GM19240 (cell line): Measurements from ENCODE around the gene MED17.
"Not testable (repeated sequence)": the region's sequence is repeated elsewhere in the genome, so short reads cannot be mapped to it uniquely, and the experiment has no call there.

Experiments
- DNase-seq: peaks from one replicate; pipeline ENCODE4 v3.0.0; 2011; ENCODE audit warnings: low spot score; ENCODE audit not compliant: insufficient read length

The MED17 gene, protein sequence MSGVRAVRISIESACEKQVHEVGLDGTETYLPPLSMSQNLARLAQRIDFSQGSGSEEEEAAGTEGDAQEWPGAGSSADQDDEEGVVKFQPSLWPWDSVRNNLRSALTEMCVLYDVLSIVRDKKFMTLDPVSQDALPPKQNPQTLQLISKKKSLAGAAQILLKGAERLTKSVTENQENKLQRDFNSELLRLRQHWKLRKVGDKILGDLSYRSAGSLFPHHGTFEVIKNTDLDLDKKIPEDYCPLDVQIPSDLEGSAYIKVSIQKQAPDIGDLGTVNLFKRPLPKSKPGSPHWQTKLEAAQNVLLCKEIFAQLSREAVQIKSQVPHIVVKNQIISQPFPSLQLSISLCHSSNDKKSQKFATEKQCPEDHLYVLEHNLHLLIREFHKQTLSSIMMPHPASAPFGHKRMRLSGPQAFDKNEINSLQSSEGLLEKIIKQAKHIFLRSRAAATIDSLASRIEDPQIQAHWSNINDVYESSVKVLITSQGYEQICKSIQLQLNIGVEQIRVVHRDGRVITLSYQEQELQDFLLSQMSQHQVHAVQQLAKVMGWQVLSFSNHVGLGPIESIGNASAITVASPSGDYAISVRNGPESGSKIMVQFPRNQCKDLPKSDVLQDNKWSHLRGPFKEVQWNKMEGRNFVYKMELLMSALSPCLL

DNA sequence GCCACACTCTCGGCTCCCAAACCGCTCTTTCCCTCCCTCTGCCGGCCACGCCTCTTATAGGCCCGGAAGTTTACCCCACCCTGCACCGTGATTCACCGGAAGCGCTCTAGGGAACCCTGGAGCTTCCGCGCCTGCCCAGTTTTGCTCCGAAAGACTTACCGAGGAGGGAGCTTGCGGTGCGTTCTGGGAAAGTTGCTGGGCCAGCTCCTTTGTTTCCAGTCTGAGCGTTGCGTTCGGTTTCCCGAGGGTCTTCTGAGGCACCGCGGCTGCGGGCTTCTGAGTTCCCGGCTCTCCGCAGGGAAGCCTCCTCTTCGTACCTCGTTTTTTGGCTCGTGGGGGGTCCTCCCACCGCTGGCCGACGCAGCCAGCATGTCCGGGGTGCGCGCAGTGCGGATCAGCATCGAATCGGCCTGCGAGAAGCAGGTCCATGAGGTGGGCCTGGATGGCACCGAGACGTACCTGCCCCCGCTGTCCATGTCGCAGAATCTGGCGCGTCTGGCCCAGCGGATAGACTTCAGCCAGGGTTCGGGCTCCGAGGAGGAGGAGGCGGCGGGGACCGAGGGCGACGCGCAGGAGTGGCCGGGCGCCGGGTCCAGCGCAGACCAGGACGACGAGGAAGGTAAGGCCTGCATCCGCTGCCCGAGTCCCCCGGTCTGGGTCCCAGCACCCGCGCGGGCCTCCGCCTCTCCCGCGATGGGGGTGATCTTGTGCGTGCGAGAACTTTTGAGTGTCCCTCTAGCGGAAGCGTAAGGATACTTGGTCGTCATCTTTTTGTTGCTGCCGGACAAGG lies at the start of gene MED17:
Gene MED17, plus strand, starts transcription at position 138 of the 790 bp plus-strand sequence. Its CDS starts 232 bp downstream, at position 370.
- DNase-seq, result peak; percentile 83

DNA sequence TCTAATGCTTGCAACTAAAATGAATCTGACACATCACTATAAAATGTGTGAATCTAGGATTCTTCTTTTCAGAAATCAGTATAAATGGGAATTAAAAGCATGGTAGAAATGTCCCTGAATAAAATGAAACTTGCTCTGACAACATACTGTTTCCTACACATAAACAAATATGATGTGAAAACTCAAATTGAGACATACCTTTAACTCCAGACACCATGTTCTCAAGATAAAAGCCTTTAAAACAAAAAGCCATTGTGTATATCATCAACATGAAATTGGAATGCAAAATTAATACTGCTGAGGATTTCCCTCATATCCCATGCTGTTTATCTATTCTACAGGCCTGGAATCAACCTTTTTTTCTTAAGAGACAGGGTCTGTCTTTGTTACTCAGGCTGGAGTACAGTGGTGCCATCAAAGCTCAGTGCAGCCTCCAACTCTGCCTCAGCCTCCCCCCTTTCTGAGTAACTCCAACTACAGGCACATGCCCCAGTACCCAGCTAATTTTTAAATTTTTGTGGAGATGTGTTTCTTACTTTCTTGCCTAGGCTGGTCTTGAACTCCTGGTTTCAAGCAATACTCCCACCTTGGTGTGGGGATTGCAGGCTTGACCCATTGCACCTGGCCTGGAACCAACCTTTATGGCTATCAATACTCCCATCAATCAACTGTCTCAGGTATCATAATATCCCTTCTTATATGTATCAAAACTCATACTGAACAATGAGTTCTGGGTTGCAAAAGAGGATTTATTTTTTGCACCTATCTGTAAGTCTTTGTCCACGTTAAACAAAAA lies 49.5 kb upstream of the MED17 start:
- DNase-seq, result no peak

DNA sequence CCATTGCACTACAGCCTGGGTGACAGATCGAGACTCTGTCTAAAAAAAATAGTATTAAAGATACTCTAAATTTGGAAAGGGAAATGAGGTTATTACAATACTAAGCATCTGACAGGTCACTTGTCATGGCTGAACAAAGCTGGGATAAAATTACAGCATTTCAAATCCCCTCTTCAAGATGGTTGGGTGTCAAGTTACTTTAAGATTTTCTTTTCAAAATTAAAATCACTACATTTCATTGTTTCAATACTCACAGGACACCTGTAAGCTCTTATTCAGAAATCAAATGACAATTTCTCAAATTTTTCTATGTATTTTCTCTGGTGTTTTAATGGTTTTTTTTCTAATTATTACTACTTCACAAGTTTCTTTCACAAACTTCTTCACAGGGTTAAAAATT lies 48.5 kb upstream of the MED17 start:
- DNase-seq, result no peak

DNA sequence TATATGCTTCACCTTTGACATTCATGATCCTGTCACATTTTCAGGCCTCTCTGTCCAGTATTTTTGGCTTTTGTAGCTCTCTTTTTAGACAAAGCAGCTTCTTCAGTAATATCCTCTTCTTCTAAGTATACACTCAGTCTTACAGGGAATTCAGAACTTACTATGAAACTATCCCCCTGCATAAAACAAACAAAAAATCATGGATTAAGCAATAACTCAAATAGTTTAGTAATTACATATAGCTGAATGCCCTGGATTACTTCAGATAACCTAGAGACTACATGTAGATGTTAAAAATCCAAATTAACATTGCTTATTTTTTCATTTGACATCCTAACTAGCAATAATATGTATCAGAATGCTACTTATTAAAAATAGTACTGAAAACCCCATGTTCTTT lies 48.0 kb upstream of the MED17 start:
- DNase-seq, result no peak

DNA sequence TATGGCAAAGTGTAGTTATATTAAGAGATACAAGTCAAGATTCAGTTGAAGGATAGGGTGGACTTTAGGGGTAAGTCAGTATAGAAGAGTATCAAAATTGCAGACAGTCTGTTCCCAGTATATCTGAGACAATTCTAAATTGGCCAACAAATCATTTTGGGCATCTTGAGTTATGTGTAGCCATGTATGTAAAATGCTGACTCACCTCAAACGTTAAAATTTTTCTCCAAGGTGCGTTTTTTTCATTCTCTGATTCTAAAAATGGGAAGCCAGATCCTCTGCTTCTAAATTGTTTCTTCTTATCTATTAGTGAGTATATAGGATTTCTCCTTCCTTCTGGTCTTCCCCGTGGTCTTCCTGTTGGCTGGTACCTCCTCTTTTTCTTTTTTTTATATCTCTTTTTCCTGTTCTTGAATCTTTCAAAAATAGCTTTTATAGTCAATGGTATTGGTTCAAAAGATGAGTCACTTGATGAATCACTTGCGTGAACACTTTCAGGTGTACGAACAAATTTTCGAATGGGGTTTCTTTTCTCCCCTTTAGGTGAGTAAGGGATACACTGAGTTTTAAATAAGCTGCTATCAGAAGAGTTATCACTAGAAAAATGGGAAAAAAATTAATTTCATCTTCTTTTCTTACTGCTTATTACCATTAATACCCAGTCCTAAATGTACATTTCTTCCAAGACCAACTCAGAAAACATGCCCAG lies 46.0 kb upstream of the MED17 start:
- DNase-seq, result no peak

DNA sequence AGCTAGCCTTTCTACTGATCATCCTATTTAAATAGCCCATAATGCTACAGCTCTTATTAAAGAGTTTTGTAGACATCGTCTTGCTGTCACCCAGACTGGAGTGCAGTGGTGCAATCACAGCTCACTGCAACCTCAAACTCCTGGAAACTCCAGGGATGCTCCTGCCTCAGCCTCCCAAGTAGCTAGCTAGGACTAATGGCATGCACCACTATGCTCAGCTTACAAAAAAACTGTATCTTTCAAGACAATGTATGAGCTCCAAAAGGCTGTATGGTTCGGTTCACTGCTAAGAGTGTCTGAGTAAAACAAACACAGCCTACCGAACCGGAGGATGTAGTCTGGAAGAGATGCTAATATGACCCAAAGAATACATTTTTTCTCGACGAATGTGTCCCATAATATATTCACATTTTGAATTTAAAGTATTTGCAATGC lies 45.4 kb upstream of the MED17 start:
- DNase-seq, result no peak

DNA sequence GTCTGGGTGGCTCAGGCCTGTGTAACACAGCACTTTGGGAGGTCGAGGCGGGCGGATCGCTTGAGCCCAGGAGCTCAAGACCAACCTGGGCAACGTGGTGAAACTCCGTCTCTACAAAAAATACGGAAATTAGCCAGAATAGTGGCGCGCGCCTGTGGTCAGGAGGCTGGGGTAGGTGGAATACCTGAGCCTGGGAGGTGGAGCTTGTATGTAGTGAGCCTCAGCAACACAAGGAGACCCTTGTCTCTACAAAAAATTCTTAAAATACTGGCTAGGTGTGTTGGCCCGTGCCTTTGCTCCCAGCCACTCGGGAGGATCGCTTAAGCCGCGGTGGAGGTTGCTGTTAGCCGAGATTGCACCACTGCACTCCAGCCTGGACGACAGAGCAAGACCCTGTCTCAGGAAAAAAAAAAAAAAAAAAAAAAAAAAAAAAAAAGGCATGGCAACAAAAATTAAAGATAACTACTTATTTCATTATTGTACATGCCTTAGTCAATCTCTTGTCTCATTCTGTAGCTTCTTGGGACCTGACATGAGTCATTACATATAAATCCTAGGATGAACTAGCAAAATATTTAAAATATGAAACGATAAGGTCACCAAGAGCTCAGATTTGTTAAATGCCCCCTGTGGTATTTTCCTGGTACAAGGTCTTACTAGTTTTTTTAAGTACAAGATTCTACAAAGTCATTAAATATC lies 43.9 kb upstream of the MED17 start:
- no peak for DNase-seq

DNA sequence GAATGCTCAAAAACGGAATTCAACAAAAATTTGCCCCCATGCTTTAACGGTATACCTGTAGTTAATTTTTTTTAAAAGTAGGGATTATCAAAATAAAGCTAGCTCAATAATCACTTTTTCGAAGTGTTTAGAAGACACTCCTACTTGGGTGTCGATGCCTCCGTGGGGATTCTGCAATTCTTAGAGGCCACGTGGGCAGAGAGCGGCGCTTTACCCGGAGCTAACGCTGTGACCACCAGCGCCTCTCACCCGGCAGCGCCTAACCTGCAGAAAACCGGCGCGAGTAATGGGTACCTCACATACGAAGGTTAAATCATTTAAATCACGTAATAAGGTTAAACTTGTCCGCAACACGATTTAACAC lies 43.4 kb upstream of the MED17 start:
- DNase-seq, result peak; percentile 10

DNA sequence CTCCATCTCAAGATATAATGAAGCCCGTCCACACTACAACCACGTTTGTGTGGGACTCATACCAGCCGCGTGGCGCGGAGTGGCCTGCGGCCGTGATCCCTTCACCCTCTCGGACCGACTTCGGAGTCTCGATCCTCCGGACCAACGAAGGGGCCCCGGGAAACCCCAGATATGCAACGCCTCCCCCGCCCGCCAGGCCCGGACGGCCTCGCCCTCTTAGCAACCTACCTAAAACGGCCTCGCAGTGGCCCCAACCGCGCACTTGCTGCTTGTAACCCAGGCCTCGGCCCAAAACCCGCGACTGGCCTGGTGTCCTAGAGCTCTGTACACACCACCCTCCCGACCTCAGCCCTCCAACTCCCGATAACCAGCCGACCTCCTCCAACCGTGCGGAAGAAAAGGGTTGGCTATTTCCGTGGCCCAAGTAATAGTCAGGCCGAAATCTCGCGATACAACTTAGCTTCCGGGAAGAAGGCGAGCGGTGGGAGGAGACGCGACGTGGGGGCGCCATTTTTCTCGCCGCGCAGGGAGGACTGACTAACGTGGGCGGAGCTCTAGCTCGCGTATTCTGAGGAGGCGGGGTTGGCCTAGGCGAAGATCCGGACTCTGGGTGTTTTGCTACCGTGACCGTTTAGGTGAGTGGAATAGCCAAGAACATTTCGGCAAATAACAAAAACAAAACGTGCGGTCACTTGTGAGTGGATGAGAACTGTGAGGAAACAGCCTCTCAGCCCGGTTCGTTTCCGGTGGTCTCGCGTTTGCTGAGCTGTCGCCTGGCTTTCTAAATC lies 42.8 kb upstream of the MED17 start, which contains the start of the genes C11orf54 and TAF1D:
Gene C11orf54, plus strand, starts transcription at position 579 of the 788 bp plus-strand sequence. CDS start 5,722 bp downstream, outside the sequence.
Gene TAF1D, minus strand, starts transcription at position 402 of the 788 bp plus-strand sequence. CDS start 2,191 bp downstream, outside the sequence.
- peak; percentile 64 for DNase-seq

DNA sequence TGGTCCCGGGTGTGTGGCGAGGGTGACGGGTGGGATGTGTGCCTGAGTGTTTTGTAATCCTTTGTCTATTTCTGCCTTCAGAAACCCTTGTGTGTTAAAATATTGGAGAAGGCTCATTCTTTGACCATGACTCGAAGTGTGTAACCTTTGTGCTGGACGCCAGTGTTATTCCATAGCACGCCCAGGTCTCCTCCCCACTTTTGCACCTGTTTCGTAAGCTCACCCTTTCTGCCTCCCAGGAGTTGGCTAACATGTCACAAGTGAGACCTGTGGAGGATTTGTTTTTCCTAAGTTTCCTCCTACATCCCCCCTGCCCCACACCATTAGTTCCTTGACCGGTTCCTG lies 42.2 kb upstream of the MED17 start:
- DNase-seq, result no peak

DNA sequence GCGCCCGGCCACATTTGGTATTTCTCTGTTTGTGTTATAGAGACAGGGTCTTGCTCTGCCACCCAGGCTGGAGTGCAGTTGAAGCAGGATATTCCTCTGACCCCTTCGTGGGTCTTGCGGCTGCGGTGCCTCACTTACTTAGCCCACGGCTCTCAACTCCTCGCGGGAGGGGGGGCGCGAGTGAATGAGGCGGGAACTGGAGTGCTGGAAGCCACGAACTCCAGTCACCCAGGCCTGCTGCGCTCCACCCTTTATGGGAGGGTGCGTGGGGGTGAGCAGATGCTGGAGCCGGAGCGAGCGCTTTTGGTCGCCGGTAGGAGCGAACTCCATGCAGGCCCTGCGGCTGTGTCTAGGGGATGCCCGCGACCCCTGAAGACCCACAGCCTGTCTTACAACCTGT lies 40.8 kb upstream of the MED17 start:
- no peak for DNase-seq

DNA sequence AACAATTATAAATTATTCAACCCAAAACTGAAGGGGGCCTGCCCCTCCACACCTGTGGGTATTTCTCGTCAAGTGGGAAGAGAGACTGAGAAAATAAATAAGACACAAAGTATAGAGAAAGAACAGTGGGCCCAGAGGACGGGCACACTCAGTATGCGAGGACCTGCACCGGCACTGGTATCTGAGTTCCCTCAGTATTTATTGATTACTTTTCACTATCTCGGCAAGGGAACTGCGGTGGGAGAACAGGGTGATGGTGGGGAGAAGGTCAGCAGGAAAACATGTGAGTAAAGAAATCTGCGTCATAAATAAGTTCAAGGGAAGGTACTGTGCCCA lies 39.4 kb upstream of the MED17 start:
- DNase-seq, result no peak

DNA sequence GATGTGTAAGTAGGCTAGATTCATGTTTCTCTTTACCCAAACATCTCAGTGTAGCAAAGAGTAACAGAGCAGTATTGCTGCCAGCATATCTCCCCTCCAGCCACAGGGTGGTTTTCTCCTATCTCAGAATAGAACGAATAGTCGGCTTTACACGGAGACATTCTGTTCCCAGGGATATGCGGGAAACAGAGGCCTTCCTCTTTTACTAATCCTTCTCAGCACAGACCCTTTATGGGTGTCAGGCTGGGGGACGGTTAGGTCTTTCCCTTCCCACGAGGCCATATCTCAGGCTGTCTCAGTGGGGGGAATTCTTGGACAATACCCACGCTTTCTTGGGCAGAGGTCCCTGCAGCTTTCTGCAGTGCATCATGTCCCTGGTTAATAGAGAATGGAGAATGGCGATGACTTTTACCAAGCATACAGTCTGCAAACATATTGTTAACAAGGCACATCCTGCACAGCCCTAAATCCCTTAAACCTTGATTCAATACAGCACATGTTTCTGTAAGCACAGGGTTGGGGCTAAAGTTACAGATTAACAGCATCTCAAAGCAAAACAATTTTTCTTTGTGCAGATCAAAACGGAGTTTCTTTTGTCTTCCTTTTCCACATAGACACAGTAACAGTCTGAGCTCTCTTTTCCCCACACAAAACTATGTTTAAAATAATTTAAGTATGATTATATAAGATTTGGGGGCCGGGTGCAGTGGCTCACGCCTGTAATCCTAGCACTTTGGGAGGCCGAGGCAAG lies 38.9 kb upstream of the MED17 start:
- not testable (repeated sequence) for DNase-seq

DNA sequence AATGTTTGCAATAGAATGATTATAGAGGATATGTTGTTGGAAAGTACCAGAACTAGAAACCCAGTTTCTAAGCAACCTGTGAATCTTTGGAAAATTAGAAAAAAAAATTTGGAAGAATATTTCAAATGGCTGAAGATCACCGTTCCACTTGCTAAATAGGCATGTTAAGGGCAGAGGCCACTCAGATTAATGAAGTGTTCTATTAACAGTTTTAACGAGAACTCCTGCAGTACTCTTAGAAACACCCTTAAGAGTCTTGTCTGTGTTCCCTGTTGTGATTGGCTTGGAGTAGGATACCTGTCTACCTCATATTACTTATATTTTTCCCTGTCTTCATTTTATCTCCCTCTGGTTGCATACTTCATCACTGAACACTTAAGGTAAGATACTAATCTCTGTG lies 38.0 kb upstream of the MED17 start:
- no peak for DNase-seq

DNA sequence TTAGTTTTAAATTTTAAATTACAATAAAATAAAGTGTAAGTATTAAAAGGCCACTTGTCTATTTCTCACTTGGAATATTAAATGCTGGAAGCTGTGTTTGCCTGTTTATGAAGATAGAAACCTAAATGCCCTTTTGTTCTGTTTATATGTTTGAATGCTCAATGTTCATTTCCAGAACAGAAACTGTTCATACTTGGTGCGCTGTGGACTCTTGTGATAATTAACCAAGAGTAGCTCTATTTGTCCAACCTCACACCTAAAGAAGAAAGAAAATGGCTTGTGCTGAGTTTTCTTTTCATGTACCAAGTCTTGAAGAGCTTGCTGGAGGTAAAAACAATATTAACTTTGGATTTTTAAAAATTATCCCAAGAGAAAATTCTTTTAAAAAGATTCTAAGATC lies 37.0 kb upstream of the MED17 start:
- no peak for DNase-seq

DNA sequence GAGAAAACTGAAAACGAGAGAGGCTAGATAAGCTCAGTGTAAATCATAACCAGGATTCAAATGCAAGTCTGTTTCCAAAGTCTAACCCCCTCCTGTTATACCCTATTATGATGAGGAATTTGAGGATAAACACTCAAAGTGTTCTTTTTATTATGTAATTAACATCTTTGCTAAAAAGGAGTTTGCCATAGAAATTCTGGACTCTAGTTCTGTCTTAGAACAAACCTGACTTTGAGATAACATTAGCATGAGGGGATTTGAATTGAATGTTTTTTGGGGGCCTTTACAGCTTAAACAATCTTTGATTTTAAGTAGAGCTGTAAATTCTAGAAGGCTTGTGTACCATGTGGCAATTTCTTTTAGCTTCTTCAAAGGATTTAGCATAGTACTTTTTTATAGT lies 33.1 kb upstream of the MED17 start:
- no peak for DNase-seq

DNA sequence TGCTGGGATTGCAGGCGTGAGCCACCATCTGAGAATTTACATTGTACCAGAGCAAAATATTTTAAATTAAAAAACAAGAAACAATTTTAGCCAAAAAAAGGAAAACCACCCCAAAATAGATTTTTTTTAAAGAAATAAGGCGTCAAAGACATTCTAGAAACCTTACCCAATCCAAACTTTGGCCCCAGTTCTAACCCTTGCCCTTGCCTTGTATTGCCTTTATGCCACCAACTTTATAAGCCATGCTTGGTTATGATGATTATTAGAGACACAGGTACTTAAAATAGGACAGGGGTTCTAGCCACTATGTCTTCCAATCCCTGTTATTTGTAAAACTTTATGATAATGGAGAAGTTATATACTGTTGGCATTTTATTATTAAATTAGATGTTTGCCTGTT lies 30.8 kb upstream of the MED17 start:
- no peak for DNase-seq

DNA sequence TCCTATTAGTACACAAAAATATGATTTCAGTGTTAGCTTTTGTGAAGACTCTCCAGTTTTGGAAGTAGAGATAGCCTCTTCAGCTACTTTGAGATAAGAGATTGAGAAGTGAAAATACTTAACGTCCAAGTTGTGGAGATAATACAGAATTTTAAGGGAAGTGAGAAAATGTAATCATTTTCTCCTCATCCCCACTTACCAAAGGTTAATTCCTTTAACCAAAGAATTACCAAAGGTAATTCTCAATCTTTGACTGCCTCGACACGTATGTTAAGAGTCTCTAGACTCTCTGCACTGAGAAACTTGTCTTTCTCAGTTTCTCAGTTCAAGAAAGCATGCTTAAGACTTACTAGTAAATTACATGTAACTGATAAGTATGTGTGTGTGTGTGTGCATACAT lies 27.3 kb upstream of the MED17 start:
- no peak for DNase-seq

DNA sequence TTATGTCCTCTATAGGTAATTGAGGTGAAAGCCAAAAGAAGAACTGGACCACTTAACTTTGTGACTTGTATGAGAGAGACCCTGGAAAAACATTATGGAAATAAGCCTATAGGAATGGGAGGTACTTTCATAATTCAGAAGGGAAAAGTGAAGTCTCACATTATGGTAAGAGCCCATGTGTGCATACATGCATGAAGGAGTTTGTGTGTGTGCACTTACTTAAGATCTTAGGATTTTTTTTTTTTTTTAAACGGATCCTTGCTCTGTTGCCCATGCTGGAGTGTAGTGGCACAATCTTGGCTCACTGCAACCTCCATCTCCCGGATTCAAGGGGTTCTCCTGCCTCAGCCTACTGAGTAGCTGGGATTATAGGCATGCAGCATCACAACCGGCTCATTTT lies 26.8 kb upstream of the MED17 start:
- DNase-seq, result no peak
